Suprapubic skin (tissue), 4 donors: ENCODE results near the gene FITM1.

ENCODE experiments used
- POLR2A ChIP-seq, 2 donors: fragments of 450-650 bp; IDR thresholded peaks; one replicate each; pipeline ENCODE4 v1.6.1; 2017; ENCODE audit warnings: antibody characterized with exemption in 2 of 2, mild to moderate bottlenecking in 2 of 2, moderate library complexity in 2 of 2
- POLR2AphosphoS5 ChIP-seq, 3 donors: sonication (generic); formaldehyde crosslinking; IDR thresholded peaks; one replicate each; pipeline ENCODE4 v1.6.1; 2017; ENCODE audit warnings: antibody characterized with exemption in 3 of 3
- TF ChIP-seq, protein P1 (sequence below), 2 donors: fragments of 200-600 bp in 1 of 2; fragments of 450-650 bp in 1 of 2; sonication (generic) in 1 of 2; IDR thresholded peaks; one replicate each; pipeline ENCODE4 v1.5.1; 2016 to 2019; ENCODE audit warnings: antibody characterized with exemption in 2 of 2, mild to moderate bottlenecking in 1 of 2, moderate library complexity in 1 of 2

DNA sequence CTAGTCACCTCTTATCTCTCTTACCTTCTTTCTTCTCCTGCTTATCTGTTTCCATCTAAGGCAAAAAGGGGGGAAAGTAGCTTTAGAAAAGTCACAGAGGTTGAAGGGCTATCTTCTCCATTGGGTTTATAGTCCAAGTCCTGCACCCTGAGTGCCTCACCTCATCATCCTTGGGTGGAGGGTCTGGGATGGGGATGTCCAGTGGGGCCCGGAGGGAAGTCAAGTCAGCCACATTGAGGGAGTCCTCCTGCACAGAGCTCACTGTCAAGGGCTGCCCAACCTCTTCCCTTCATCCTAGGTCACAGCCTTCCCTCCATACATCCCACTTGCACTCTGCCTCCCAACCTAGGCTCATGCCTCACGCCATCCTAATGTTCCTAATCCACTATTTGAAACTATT lies 14.8 kb downstream of the FITM1 start:
- TF ChIP-seq, protein P1, sequence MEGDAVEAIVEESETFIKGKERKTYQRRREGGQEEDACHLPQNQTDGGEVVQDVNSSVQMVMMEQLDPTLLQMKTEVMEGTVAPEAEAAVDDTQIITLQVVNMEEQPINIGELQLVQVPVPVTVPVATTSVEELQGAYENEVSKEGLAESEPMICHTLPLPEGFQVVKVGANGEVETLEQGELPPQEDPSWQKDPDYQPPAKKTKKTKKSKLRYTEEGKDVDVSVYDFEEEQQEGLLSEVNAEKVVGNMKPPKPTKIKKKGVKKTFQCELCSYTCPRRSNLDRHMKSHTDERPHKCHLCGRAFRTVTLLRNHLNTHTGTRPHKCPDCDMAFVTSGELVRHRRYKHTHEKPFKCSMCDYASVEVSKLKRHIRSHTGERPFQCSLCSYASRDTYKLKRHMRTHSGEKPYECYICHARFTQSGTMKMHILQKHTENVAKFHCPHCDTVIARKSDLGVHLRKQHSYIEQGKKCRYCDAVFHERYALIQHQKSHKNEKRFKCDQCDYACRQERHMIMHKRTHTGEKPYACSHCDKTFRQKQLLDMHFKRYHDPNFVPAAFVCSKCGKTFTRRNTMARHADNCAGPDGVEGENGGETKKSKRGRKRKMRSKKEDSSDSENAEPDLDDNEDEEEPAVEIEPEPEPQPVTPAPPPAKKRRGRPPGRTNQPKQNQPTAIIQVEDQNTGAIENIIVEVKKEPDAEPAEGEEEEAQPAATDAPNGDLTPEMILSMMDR (IDR thresholded peaks at IDR 0.05), result no peak
- TF ChIP-seq POLR2AphosphoS5 (IDR thresholded peaks at IDR 0.05) (no peak), POLR2A (IDR thresholded peaks at IDR 0.05) (no peak)
